Fibroblast of lung (primary cell): ENCODE measurements around the gene RAPH1. TPM values are rescaled to one million over a fixed set of nuclear protein-coding genes. Genes with fewer than 3 reads are reported as not detected.
"Not testable (repeated sequence)": the region's sequence is repeated elsewhere in the genome, so short reads cannot be mapped to it uniquely, and the experiment has no call there.

Experiments
- DNase-seq, 2 donors: peaks; one replicate each; pipeline versions ENCODE4 v3.0.0 to v3.0.0-alpha.2; 2010; ENCODE audit warnings: low read depth in 2 of 2
- H2AFZ ChIP-seq: 2 replicates; pipeline ENCODE4 v1.5.1; 2012; ENCODE audit warnings: low read length, control low read depth, inconsistent platforms
- H3K27ac ChIP-seq: 2 replicates; pipeline ENCODE4 v1.5.1; 2011; ENCODE audit warnings: low read length, control low read depth; ENCODE audit not compliant: insufficient read depth
- H3K27me3 ChIP-seq: 2 replicates; pipeline ENCODE4 v1.5.1; 2011; ENCODE audit warnings: mild to moderate bottlenecking, low read length; ENCODE audit not compliant: control insufficient read depth, insufficient read depth
- H3K36me3 ChIP-seq: 2 replicates; pipeline ENCODE4 v1.5.1; 2011; ENCODE audit warnings: low read length; ENCODE audit not compliant: control insufficient read depth, insufficient read depth
- H3K4me1 ChIP-seq: 2 replicates; pipeline ENCODE4 v1.5.1; 2011; ENCODE audit warnings: low read length; ENCODE audit not compliant: control insufficient read depth, insufficient read depth; ENCODE audit errors: extremely low read depth
- H3K4me2 ChIP-seq: 2 replicates; pipeline ENCODE4 v1.5.1; 2011; ENCODE audit warnings: low read length, control low read depth; ENCODE audit not compliant: insufficient read depth; ENCODE audit errors: extremely low read depth
- H3K4me3 ChIP-seq, 4 experiments: fragments of 200-600 bp in 1 of 4; sonication (generic) in 1 of 4; replicated peaks in 1 of 4; 2 replicates each; pipeline ENCODE4 v1.5.1; 2011 to 2016; ENCODE audit warnings: low read length in 4 of 4, low read depth in 3 of 4, mild to moderate bottlenecking in 3 of 4, control low read depth in 2 of 4, inconsistent platforms in 1 of 4, mixed read lengths in 1 of 4; ENCODE audit not compliant: insufficient read depth in 1 of 4; ENCODE audit errors: control extremely low read depth in 1 of 4
- H3K79me2 ChIP-seq: 2 replicates; pipeline ENCODE4 v1.5.1; 2012; ENCODE audit warnings: mild to moderate bottlenecking, low read length, inconsistent platforms; ENCODE audit not compliant: control insufficient read depth, insufficient read depth
- H3K9ac ChIP-seq: 2 replicates; pipeline ENCODE4 v1.5.1; 2011; ENCODE audit warnings: mild to moderate bottlenecking, low read length, control low read depth; ENCODE audit not compliant: insufficient read depth
- H3K9me3 ChIP-seq: 2 replicates; pipeline ENCODE4 v1.5.1; 2012; ENCODE audit warnings: low read depth, low read length; ENCODE audit not compliant: control insufficient read depth, insufficient read depth
- H4K20me1 ChIP-seq: 2 replicates; pipeline ENCODE4 v1.5.1; 2011; ENCODE audit warnings: low read length; ENCODE audit not compliant: control insufficient read depth, insufficient read depth; ENCODE audit errors: extremely low read depth
- EZH2 ChIP-seq: IDR thresholded peaks from 2 replicates; pipeline ENCODE4 v1.5.1; 2012; ENCODE audit warnings: low read length, control low read depth, mild to moderate bottlenecking; ENCODE audit errors: missing control alignments
- polyA plus RNA-seq, 2 donors: library from polyadenylated mRNA; depleted of rRNA in 1 of 2; stranded (reverse) in 1 of 2; unstranded in 1 of 2; fragments of >200 nt; gene quantifications; 2 replicates each; pipeline ENCODE4 v1.2.1, GENCODE V29; 2011 to 2012; ENCODE audit warnings: missing spikeins in 1 of 2
- total RNA-seq: library from RNA; depleted of rRNA; stranded (reverse); fragments of >200 nt; gene quantifications from 2 replicates; pipeline ENCODE4 v1.2.1, GENCODE V29; 2014
- TF ChIP-seq, protein P1 (sequence below), 2 donors: IDR thresholded peaks in 1 of 2; conservative IDR thresholded peaks in 1 of 2; 1 replicate in 1 of 2; 2 replicates in 1 of 2; pipeline ENCODE4 v1.5.1; 2011 to 2012; ENCODE audit warnings: low read length in 2 of 2, control low read depth in 1 of 2, inconsistent platforms in 1 of 2, low read depth in 1 of 2, mild to moderate bottlenecking in 1 of 2

The RAPH1 gene
- total and polyA plus RNA-seq, 2 donors (not counting 1 experiment from before 2014, with no cell fraction given), result 14.1 to 21.1 TPM

DNA sequence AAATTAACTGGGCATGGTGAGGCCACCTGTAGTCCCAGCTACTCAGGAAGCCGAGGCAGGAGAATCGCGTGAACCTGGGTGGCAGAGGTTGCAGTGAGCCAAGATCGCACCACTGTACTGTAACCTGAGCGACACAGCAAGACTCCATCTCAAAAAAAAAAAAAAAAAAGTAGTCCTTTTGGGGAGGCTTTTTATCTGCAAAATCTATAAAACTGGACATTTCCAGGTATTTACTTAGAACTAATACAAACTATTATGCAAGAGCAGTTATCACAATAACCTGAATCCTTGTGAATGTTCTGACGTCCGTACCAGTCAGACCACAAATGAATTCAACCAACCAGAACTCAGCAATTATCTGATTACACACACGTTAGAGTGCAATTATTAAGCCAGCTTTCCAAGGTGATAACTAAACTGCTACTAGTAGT is 8.8 kb upstream of the RAPH1 start:
- H3K4me2 ChIP-seq, result no peak overlapping the region
- H2AFZ ChIP-seq, result no peak overlapping the region
- no peak overlapping the region for H3K9ac ChIP-seq
- no peak for DNase-seq
- no peaks in the 10 kb centered on the region for H3K79me2 ChIP-seq
- no peaks in the 10 kb centered on the region for H3K9me3 ChIP-seq
- H3K27ac ChIP-seq, result no peak overlapping the region
- H3K36me3 ChIP-seq, result no peaks in the 10 kb centered on the region
- no peaks in the 10 kb centered on the region for H3K4me1 ChIP-seq
- no peaks in the 10 kb centered on the region for H3K27me3 ChIP-seq
- no peak overlapping the region for H3K4me3 ChIP-seq
- no peaks in the 10 kb centered on the region for H4K20me1 ChIP-seq
- TF ChIP-seq, protein P1, sequence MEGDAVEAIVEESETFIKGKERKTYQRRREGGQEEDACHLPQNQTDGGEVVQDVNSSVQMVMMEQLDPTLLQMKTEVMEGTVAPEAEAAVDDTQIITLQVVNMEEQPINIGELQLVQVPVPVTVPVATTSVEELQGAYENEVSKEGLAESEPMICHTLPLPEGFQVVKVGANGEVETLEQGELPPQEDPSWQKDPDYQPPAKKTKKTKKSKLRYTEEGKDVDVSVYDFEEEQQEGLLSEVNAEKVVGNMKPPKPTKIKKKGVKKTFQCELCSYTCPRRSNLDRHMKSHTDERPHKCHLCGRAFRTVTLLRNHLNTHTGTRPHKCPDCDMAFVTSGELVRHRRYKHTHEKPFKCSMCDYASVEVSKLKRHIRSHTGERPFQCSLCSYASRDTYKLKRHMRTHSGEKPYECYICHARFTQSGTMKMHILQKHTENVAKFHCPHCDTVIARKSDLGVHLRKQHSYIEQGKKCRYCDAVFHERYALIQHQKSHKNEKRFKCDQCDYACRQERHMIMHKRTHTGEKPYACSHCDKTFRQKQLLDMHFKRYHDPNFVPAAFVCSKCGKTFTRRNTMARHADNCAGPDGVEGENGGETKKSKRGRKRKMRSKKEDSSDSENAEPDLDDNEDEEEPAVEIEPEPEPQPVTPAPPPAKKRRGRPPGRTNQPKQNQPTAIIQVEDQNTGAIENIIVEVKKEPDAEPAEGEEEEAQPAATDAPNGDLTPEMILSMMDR (conservative IDR thresholded peaks at IDR 0.05 in 1 of 2, IDR thresholded peaks at IDR 0.05 in 1 of 2; ENCODE audit: low read depth in 1 of 2, low read length in 2 of 2), result no peak
- TF ChIP-seq EZH2, result no peak

DNA sequence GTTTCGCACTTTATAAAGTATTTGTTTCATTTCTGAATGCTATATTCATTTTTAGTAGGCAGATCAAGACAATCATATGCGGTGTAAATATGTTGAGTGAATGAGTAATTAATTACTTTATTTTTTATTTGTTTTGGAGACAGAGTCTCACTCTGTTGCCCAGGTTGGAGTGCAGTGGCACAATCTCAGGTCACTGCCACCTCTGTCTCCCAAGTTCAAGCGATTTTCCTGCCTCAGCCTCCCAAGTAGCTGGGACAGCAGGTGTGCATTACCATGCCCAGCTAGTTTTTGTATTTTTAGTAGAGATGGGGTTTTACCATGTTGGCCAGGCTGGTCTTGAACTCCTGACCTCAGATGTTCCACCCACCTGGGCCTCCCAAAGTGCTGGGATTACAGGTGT is 5.5 kb upstream of the RAPH1 start:
- not testable (repeated sequence) for H3K79me2 ChIP-seq, H3K36me3 ChIP-seq, H3K4me1 ChIP-seq, H3K27me3 ChIP-seq, H3K9ac ChIP-seq, H4K20me1 ChIP-seq, H3K4me2 ChIP-seq, H3K4me3 ChIP-seq, DNase-seq, H3K27ac ChIP-seq, H2AFZ ChIP-seq, H3K9me3 ChIP-seq

DNA sequence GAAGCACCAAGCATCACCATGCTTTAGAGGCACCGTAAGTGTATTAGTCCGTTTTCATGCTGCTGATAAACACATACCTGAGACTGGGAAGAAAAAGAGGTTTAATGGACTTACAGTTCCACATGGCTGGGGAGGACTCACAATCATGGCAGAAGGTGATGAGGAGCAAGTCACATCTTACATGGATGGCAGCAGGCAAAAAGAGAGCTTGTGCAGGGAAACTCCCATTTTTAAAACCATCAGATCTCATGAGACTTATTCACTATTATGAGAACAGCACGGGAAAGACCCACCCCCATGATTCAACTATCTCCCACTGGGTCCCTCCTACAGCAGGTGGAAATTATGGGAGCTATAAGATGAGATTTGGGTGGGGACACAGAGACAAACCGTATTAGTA is 3.1 kb upstream of the RAPH1 start:
- not testable (repeated sequence) for H3K36me3 ChIP-seq, H4K20me1 ChIP-seq, H3K4me1 ChIP-seq, H3K9me3 ChIP-seq, DNase-seq, H3K4me2 ChIP-seq, H3K27ac ChIP-seq, H3K27me3 ChIP-seq, H2AFZ ChIP-seq, H3K4me3 ChIP-seq, H3K9ac ChIP-seq
- H3K79me2 ChIP-seq, result peaks cover 14% of the 10 kb centered on the region

DNA sequence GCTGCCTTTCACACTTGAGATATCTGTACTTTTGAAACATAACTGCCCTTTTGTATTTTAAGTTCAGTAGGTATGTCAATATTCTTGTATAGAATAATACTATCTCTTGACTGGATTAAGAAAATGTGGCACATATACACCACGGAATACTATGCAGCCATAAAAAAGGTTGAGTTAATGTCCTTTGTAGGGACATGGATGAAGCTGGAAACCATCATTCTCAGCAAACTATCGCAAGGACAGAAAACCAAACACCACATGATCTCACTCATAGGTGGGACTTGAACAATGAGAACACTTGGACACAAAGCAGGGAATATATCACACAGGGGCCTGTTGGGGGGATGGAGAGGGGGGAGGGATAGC is 1.5 kb upstream of the RAPH1 start:
- not testable (repeated sequence) for H3K4me3 ChIP-seq, H3K9ac ChIP-seq, H2AFZ ChIP-seq

More for the DNA sequence above, 1.5 kb upstream of the RAPH1 start:
- DNase-seq, H3K4me2 ChIP-seq, H3K4me1 ChIP-seq, H3K27me3 ChIP-seq, H3K27ac ChIP-seq, H3K9me3 ChIP-seq, H3K36me3 ChIP-seq, H4K20me1 ChIP-seq: not testable (repeated sequence)
- peaks cover 29% of the 10 kb centered on the region for H3K79me2 ChIP-seq
